Neural cell (in vitro differentiated cells): ENCODE data around the gene FHIT.

Source experiments
- POLR2AphosphoS5 ChIP-seq: IDR thresholded peaks from 2 replicates; pipeline ENCODE4 v1.6.1; 2012
- TF ChIP-seq, protein P1 (sequence below): fragments of 450-650 bp; IDR thresholded peaks from 2 replicates; pipeline ENCODE4 v1.5.1; 2014; ENCODE audit warnings: antibody characterized with exemption, mild to moderate bottlenecking, moderate library complexity; ENCODE audit not compliant: poor library complexity, severe bottlenecking

DNA sequence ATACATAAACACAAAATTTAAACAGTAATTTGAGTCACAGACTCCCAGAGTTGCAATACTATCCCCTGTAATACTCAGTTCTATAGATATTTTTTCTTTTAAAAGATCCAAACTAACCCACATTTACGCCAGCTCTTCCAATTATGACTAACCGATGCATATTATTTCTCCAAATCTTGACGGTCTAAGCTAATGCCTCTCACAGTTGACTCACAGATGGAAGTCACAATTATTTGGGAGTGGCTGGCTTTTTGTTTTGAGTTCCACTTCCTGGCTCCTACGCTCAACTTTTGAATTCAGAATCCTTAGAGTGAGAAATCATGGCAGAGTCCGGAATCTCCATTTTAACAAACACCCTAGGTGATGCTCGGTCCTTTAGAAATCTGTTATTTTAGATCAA lies 749.9 kb downstream of the FHIT start:
- TF ChIP-seq, protein P1, sequence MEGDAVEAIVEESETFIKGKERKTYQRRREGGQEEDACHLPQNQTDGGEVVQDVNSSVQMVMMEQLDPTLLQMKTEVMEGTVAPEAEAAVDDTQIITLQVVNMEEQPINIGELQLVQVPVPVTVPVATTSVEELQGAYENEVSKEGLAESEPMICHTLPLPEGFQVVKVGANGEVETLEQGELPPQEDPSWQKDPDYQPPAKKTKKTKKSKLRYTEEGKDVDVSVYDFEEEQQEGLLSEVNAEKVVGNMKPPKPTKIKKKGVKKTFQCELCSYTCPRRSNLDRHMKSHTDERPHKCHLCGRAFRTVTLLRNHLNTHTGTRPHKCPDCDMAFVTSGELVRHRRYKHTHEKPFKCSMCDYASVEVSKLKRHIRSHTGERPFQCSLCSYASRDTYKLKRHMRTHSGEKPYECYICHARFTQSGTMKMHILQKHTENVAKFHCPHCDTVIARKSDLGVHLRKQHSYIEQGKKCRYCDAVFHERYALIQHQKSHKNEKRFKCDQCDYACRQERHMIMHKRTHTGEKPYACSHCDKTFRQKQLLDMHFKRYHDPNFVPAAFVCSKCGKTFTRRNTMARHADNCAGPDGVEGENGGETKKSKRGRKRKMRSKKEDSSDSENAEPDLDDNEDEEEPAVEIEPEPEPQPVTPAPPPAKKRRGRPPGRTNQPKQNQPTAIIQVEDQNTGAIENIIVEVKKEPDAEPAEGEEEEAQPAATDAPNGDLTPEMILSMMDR, result no peak
- TF ChIP-seq POLR2AphosphoS5, result no peak
